Stimulated activated CD8-positive, alpha-beta memory T cell treated with anti-CD3 and anti-CD28 coated beads, Interleukin-15, amount 100 ng/mL, for 48 hours (primary cell): ENCODE results near the gene PVRIG.
"Not testable (repeated sequence)": the region's sequence is repeated elsewhere in the genome, so short reads cannot be mapped to it uniquely, and the experiment has no call there.

Experiments
- DNase-seq, 2 donors: peaks; one replicate each; pipeline ENCODE4 v3.0.0-alpha.2; 2020; ENCODE audit warnings: low read depth in 2 of 2

PVRIG gene

DNA sequence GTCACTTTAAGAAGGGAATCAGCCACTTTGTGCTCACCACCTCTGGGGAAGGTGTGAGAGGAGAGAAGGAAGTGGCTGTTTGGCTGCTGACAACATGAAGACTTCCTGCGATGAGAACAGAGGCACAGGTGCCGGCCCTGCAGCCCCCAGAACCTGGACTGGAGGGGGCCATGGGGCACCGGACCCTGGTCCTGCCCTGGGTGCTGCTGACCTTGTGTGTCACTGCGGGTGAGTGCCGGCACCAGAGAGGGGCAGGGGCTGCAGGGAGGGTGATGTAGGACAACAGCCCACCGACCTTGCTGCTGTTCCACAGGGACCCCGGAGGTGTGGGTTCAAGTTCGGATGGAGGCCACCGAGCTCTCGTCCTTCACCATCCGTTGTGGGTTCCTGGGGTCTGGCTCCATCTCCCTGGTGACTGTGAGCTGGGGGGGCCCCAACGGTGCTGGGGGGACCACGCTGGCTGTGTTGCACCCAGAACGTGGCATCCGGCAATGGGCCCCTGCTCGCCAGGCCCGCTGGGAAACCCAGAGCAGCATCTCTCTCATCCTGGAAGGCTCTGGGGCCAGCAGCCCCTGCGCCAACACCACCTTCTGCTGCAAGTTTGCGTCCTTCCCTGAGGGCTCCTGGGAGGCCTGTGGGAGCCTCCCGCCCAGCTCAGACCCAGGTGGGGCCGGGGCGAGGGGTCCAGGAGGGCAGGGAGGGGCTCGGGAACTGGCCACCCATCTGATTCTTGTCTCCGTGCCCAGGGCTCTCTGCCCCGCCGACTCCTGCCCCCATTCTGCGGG lies at the start of gene PVRIG:
Gene PVRIG (plus strand): TSS at position 149 of the 785 bp plus-strand sequence. CDS start 22 bp downstream, at position 171.
- DNase-seq: not testable (repeated sequence)

DNA sequence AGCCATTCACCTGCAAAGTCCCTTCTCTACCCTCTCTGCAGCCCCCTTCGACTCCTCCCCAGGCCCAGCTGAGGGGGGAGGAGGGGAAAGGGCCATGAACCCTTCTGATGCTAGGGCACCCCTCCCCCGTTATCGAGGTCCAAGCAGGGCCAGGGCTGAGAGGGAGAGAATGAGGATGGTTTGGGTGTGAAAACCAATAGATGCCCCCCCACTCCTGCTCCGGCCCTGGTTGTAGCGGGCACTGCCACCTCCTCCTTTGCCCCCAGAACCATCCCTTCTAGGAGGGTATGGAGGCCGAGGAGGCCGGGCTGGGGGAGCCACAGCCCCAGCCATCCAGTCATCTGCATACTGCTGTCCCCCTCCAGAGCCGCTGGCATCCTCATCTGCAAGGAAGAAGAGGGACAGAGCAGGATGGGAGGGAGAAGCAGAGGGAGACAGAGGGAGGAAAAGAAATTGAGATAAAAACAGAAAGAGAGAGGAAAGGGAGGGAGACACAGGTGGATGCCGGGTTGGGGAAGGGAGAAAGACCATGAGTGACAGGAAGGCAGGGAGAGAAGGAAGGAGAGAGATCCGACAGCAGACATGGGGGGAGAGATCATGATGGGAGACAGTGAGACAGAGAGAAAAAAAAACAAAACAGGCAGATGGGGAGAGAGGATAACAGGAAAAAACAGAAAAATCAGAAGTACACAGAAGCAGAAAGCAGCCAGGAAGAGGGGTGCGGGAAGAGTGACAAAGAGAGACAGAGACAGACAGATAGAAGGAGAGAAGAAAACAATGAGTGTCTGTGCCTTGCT lies 49.5 kb upstream of the PVRIG start:
- no peak for DNase-seq

DNA sequence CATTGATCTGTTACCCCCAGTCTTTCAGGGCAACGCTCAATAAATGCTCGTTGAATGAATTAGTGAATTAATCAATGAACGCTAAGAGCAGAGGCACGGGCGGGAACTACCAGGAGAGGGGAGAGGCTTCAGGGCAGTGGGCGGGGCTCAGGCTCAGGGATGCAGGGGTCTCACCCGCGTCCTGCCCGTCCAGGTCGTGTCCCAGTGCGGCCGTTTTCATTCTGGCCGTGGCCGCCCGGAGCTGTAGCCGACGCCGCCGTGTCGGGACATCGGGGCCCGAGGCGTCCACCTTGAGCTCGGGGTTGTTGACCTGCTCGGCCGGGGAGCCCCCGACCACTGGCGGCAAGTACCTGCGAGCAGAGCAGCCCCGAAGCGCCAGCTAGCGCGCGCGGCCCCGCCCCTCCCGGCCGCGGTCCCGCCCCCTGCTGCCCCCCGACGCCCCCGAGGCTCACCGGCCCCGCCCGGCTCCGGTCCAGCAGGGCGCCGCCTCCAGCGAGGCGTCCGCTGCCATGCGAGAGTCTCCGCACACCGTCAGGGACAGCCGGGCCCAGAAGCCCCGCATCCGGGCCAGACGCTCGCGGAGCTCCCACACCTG lies 48.6 kb upstream of the PVRIG start:
- DNase-seq: no peak

DNA sequence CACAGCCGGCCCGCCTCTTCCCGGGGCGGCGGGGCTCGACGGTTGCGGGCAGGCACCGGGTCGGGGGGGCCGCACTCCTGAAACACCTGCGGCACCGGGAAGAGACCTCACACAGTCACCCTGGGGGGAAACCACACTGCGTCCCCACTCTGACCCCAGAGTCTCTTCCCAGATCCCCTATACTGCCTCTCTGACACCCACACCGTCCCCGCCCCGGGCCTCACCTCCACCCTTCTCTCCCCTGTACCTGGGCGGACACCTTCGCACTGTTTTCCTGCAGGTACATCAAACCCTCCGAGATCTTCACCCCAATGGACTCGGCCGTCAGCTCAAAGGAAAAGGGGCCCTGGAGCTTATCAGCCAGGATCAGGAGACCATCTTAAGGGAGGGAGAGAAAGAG lies 47.9 kb upstream of the PVRIG start:
- no peak for DNase-seq

DNA sequence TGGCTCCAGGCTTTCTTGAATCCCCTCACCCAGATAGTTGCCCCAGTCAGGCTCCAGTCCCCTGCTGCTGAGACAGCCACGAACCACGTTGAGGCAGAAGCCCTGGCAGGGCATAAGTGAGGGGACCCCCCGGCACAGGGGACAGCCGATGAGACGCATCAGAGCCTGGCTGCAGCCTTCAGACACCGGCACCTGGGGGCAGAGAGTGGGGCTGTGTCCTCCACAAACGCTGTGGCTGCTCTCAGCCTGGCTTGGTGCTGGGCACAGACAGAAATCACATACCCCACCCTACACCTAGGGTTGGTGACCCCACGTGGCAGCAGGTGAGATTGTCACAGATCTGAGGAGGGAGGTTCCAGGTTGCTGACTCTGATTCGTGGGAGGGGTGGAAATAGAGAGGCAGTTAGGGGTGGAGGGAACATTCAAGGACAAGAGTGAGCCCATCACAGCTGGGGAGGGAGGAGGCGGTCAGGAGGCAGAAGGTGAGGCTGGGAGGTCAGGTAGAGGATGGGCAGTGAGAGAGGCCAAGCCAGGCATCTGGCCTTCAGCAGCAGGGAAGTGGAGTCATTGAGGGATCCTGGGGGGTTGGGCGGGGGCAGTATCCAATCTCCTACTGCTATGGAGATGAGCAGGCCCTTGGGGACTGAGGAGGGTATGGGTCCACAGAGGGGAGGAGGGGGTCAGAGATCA lies 45.8 kb upstream of the PVRIG start:
- DNase-seq: no peak

DNA sequence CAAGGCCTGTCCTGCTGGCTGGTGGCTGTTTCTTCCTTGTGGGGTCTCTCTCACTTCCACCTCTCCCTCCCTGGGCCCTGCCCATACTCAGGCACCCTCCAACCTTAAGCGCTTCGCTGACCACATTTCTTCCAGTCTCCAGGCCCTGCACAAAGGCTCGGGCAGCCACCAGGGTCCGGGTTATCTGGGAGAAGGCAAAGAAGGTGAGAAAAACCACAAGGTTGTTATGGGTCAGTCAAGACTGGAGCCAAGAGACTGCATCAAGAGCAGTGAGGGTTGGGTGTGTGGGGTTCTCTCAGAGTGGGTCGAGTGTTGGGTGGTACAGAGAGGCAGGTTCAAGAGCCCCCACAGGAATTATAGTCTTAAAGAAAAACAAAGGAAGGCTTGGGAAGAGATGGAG lies 45.2 kb upstream of the PVRIG start:
- no peak for DNase-seq

DNA sequence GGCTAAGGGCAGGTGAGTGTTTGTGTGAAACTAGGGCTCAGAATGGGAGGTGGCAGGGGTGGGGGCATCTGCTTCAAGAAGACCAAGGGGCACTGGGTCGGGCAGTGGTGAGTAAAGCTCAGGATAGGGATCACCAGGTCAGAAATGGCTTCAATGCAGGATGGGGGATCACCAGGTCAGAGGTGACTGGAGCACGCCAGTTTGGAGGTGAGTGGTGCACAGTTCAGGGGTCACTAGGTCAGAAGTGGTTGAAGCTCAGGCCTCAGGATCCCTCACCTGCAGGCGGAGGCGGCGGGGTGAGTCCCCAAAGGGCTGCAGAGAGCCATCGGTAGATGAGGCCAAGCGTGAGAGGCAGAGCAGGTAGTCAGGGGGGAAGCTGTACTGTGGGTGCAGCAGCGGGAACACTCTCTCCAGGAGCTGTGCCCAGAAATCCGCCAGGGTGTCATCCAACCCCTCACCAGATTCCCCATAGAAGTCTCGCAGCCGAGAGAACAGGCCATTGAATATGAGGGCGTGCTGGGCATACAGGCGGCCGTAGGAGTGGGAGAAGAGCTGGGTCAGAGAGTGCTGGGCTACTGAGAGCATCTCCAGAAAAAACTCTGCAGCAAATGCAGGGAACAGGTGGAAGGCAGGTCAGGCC lies 44.3 kb upstream of the PVRIG start:
- DNase-seq: no peak

DNA sequence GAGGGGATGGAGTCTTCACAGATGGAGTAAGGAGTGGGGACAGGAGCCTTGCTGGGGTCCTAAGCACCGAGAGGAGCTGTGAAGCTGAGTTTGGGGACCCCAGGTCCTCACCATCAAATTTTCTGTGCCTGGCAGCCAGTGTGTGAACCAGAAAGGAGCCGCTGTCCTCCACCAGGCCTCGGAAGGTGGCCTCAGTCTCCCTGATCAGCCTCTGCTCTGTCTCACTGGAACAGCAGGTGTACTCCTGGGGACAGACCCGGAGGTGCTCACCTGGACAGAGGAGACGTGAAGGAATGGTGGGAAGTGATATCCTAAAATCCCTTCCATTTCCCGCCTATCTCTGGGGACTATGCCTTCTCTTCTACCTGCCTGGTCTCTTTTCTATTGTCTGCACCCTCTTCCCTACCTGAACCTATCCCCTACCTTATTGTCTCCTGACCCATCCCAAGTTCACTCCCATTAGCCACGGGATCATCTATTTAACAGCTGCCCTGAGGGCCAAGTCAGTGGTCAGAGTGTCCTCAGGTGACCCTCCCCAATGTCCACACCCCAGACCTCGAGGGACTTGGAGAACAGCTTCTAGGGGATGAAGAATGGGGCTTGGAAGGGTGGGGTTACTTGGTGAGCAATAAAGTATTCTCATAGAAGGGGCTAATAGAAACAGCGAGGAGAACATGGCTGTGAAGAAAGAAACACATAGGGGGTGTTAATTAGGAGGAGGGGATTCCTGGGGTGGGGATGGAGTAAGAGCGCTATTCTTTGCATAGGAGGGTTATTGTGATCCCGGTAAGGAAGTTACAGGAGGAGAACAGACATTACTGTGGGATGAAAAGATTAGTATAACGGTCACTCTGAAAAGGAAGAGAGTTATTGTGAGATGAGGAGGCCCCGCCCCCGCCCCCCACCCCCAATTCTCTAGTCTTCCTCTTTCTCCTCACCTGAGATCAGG lies 43.4 kb upstream of the PVRIG start:
- DNase-seq: no peak

DNA sequence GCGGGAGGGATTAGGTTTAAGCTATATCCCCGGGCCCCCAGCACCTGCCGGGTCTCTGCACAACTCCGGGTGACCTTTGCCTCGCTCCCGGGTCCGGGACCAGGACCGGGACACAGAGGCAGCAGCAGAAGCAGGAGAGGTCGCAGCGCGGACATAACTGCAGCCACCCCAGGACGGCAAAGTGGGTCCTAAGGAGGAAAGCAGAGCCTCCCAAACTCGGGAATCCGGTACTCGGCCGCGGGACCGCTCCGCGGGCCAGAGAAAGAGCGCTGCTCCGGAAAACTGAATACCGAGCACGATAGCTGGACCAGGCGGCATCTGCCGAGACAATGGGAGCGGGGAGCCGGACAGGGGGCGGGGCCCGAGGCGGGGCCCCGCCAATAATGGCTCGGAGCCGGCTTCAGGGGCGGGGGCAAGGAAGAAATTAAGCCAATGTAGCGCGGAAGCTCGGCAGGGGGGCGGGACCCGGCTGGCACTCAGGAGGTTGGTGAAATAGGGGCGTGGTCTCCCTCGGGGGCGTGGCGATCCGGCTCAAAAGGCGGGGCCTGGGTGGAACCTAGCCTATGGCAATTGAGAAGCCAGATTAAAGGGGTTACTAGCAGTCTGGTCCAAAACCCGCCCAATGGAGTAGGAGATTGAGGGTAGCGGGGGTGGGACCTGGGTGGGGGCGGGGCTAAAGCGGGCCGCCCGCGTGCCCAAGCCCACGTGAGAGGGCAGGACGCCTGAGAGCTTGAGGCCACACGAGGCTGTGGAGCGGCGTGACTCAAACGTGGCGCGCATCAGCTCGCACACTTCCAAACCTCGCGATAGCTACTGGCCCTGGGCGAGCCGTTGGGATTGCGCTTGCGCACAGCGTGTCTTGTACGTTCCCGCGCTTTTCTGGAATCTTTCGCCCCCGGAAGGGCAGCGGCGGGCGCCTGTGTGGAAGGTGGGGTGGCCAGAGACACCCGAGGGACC lies 42.4 kb upstream of the PVRIG start, which contains the start of the genes GPC2 and STAG3:
Gene GPC2 (minus strand): TSS at position 337 of the 957 bp plus-strand sequence. CDS start 182 bp downstream, at position 155.
Gene STAG3 (plus strand): TSS at position 874 of the 957 bp plus-strand sequence. CDS start 2,639 bp downstream, outside the sequence.
- peak; percentile 91 to 97 for DNase-seq

DNA sequence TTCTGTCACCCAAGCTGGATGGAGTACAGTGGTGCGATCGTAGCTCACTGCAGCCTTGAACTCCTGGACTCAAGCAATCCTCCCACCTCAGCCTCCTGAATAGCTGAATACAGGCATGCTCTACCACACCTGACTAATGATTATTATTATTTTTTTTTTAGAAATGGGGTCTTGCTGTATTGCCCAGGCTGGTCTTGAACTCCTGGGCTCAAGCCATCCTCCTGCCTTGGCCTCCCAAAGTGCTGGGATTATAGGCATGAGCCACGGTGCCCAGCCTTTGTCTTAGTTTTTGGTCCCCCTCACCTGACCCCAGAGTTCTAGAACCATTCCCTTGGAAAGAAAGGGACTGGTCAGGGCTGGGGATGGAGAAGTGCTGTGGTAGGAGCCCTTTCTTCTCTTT lies 39.7 kb upstream of the PVRIG start:
- DNase-seq: not testable (repeated sequence)

DNA sequence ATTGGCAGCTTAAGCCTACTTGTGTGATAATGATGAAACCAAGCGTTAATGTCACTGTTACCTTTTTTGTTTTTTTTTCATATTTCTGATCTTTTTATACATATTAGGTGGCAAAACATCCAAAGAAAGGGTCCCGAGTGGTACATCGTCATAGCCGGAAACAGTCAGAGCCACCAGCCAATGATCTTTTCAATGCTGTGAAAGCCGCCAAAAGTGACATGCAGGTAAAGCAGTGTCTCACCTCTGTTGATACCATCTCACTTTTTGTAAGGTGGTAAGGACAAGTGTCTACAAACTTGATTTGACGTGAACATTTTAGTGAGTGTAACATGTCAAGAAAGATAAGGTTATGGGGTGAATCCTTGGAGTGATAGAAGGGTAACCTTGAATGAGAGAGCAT lies 37.1 kb upstream of the PVRIG start:
- DNase-seq: not testable (repeated sequence)

DNA sequence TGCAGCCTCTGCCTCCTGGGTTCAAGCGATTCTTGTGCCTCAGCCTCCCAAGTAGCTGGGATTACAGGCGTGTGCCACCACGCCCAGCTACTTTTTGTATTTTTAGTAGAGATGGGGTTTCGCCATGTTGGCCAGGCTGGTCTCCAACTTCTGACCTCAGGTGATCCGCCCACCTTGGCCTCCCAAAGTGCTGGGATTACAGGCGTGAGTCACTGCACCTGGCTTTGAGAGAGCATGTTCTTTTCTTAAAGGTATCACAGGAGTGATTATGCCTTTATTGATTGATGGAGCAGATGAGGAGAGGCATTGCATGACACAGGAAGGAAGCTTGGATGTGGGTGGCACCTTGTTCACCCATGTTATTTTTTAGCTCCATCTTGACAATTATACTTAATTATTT lies 36.7 kb upstream of the PVRIG start:
- DNase-seq: not testable (repeated sequence)

DNA sequence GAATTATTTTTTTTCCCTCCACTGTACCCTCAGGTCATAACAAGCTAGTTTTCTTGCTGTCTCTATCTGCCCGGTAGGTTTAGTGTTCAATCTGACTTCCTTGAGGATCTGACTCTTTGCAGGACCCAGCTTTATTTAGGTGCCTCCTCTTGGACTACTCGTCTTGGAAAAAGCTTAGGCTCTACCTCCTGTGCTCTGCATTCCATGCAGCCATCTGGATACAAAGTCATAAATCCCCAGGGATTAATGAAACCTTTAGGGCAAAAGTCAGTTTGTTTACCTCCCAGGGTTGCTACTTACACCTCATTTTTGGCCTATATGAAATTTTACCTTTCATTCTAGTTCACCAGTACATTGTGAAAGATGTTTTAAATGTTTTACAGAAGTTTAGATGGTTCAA lies 34.0 kb upstream of the PVRIG start:
- no peak for DNase-seq

DNA sequence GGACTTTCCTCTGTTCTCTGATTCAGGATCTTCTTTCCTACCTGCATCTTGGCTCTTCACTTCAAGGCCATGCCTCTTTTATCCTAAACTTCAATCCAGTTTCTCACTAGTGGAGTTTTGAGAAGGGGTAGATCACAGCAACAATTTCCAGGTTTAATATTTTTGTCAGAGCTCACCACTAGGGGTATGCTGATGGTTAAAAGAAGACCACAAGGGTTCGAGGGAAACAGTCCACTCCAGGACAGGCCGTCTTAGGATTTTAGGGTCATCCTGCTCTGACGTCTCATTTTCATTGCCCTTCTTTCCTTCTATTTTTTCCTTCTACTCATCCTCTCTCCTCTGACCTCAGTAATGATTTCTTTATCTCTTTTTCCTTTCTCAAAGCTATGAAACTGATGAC lies 30.7 kb upstream of the PVRIG start:
- no peak for DNase-seq

DNA sequence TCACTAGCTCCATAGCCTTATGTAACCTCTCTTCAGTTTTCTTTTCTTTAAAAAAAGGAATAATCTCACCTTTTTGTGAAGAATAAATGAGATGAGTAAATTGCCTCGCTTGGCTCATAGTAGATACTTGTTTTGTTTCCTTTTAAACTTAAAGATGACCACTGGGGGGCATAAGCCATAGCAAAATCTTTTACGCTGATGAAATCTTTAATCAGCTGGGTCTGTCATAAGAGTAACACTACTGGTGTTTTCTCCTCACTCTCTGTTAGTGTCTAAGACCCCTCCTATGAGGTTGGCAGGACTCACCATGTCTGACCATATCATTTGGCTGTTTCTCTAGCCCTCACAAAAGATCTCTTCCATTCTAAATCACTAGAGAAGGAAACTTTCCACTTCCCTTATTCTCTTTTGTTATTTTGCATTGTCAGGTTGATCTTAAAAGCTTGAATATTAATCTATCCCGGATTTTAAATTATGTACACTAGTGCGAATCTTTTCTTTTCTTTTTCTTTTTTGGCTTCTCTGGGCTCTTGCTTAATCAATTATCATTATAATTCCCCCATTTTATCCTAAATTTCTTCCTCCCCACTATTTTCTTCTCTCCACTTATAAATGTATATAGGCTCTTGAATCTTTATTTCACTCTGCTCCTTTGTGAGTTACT lies 29.6 kb upstream of the PVRIG start:
- DNase-seq: no peak

DNA sequence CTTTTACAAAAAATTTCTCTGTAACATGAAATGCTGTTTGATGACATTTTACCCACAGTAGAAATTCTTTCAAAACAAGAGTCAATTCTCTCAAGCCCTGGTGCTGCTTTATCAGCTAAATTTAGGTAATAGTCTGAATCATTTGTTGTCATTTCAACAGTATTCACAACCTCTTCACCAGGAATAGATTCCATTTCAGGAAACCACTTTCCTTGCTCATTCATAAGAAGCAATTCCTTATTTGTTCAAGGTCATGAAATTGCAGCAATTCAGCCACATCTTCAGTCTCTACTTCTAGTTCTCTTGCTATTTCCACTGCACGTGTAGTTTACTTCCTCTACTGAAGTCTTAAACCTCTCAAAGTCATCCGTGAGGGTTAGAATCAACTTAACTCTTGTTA lies 28.0 kb upstream of the PVRIG start:
- no peak for DNase-seq

DNA sequence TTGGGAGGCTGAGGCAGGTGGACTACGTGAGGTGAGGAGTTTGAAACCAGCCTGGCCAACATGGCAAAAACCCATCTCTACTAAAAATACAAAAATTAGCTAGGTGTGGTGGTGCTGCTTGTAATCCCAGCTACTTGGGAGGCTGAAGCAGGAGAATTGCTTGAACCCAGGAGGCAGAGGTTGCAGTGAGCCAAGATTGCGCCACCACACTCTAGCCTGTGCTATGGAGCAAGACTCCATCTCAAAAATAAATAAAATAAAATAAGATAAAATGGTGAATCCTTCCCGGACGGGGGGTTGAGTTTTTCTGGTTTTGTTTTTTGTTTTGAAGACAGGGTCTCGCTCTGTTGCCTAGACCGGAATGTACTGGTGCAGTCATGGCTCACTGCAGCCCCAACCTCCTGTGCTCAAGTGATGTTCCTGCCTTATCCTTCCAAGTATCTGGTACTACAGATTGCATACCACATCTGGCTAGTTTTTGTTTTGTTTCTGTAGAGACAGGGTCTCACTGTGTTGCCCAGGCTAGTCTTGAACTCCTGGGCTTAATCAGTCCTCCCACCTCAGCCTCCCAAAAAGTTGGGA lies 27.4 kb upstream of the PVRIG start:
- DNase-seq: not testable (repeated sequence)

DNA sequence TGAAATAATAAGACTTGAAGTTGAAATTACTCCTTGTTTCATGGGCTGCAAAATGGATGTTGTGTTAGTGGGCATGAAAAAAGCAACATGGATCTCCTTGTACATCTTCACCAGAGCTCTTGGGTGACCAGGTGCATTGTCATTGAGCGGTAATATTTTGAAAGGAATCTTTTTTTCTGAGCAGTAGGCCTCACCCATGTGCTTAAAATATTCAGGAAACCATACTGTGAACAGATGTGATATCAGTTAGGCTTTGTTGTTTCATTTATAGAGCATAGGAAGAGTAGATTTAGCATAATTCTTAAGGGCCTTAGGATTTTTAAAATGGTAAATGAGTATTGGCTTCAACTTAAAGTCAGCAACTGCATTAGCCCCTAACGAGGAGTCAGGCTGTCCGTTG lies 26.8 kb upstream of the PVRIG start:
- DNase-seq: no peak
